ENCODE data around the gene A4GNT.
"Not testable (repeated sequence)": the region's sequence is repeated elsewhere in the genome, so short reads cannot be mapped to it uniquely, and the experiment has no call there.

The A4GNT gene

DNA sequence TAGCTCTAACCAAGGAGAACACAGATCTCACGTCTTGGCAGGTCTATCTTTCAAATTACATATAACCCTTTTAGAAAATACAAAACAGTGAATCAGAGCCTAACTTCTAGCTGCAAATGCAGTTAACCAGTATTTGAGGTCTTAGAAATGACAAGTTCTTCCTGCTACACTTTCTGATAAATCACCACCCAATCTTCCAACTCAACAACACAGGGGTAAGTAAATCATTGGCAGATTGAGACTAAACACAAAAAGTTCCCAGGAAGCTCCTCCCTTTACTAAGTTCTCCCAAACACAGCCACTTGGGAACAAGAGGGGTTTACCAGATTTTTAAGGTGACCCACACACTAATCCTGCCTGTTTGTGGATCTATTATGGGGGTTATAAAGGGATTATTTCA, at the start of gene A4GNT:
A4GNT (minus strand) TSS at position 152 of the 400 bp plus-strand sequence. CDS start 1,134 bp downstream, outside the sequence.
- no peak for DNase-seq

GRCh38 chr3:138180375-138181029, 48.3 kb upstream of the A4GNT start:
- DNase-seq: peak; percentile 61

- DNase-seq: peak; percentile 89
Observed at GRCh38 chr3:138174421-138175131, 42.4 kb upstream of the A4GNT start, which contains the start of gene DBR1. TSS of gene DBR1 (minus strand) at chr3:138174921. CDS start at chr3:138174795, 126 bp downstream.

- DNase-seq: peak; percentile 4
Observed at GRCh38 chr3:138173769-138174420, 41.7 kb upstream of the A4GNT start.

- DNase-seq: no peak
Observed at GRCh38 chr3:138172625-138173024, 40.4 kb upstream of the A4GNT start.

GRCh38 chr3:138165061-138165460, 32.9 kb upstream of the A4GNT start:
- no peak for DNase-seq

- DNase-seq: no peak
Observed at GRCh38 chr3:138157743-138158142, 25.6 kb upstream of the A4GNT start.

GRCh38 chr3:138154534-138154933, 22.3 kb upstream of the A4GNT start:
- no peak for DNase-seq

DNA sequence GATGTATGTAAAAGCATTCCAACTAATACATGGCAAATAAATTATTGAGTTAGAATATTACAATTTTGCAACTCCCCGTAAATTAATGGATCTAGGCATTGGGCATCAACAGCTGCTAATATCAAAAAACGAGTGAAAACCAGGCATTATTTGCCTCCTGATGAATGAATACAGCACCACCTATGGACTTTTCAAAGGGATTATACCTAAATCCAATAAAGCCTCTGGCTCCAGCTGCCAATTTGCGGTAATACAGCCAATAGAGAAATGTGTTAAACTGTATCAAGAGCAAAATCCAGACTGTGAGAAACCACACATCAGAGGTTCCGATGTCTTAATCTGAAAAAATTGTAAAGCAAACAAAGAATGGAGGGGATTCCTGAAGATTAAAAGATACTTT, 16.3 kb upstream of the A4GNT start:
- no peak for DNase-seq

GRCh38 chr3:138142181-138142580, 10.0 kb upstream of the A4GNT start:
- not testable (repeated sequence) for DNase-seq

GRCh38 chr3:138140940-138141339, 8.8 kb upstream of the A4GNT start:
- no peak for DNase-seq

- no peak for DNase-seq
Observed at GRCh38 chr3:138139691-138140090, 7.5 kb upstream of the A4GNT start.

- DNase-seq: no peak
Observed at GRCh38 chr3:138137861-138138260, 5.7 kb upstream of the A4GNT start.

DNA sequence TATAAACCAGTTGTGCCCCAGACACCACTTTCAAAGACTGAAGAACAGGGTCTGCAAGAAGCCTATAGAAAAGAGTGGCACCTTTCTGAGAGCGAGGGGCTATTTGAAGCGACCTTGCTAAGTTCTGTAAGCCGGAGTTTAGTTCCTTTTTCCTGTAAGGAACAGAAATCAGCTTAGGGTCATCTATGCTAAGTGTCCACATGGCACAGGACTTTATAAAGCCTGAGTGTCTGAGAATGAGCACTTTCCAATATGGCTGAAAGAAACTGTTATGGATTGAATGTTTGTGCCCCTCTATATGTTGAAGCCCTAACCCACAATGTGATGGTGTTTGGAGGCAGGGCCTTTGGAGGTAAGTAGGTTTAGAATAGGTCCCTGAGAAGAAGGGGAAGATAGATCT, 4.0 kb upstream of the A4GNT start:
- no peak for DNase-seq

DNA sequence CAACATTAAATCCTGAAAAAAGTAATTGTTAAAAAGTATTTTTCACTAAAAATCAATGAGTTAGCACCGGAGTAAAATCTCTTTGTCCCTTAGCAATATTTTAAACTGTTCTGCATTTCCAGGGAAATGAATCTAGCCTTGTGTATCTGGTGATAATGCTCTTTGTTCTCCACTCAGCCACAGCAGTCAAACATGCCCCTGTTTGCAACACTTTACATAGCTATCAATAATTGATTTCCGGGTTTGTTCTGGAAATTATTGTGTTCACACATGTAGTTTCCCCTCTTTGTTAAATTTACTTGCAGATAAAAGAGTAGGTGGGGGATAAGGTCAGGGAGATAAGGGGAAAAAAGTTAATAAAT, 3.6 kb upstream of the A4GNT start:
- DNase-seq: no peak

- DNase-seq: no peak
Observed at GRCh38 chr3:138135146-138135832, 3.1 kb upstream of the A4GNT start.

DNA sequence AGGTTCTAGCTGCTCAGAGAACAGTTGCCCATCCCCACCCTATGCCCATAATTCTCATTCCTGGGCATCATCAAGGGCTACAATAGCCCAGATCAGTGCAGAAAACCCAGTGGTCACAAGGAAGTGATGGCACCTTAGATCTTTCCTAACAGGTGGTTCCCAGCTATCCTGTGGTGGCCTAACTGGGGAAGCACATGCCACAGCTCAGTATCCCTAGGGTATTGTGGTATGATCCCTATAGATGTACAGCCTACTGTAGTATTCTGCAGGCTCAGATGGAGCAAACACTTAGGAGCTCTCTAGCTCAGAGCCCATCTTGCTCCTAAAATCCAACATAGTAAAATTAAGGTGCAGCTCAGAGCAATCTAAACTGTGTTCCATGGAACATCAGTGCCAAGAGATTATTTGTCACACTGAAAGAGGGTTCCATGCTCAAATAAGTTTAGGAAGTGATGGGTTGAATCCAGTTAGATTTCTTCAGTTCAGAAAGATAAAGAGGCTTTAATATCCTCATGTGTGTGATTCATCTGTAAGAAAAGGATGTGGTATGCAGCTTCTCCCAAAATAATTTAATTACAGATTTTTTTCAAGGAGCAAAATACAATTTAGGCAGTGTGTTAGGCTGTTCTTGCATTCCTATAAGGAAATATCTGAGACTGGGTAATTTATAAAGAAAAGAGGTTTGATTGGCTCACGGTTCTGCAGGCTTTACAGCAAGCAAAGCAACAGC, 4.4 kb downstream of the A4GNT start:
- DNase-seq: no peak

- DNase-seq: no peak
Observed at GRCh38 chr3:138125548-138126221, 6.5 kb downstream of the A4GNT start.

- DNase-seq: no peak
Observed at GRCh38 chr3:138124706-138125355, 7.4 kb downstream of the A4GNT start.

GRCh38 chr3:138124188-138124587, 8.0 kb downstream of the A4GNT start:
- DNase-seq: no peak

- DNase-seq: no peak
Observed at GRCh38 chr3:138119423-138119766, 12.8 kb downstream of the A4GNT start.

Measured in RPMI8226 (cell line).